SKM-1 (cell line): Measurements from ENCODE around the gene ST6GAL1.
A peak's percentile ranks its signal among the peaks of the same experiment; 100 is the strongest.

ENCODE experiments used
- DNase-seq: peaks from one replicate; lab custom pipeline; 2025; ENCODE audit not compliant: unreplicated experiment; lab: John Stamatoyannopoulos, UW

The ST6GAL1 gene

DNA sequence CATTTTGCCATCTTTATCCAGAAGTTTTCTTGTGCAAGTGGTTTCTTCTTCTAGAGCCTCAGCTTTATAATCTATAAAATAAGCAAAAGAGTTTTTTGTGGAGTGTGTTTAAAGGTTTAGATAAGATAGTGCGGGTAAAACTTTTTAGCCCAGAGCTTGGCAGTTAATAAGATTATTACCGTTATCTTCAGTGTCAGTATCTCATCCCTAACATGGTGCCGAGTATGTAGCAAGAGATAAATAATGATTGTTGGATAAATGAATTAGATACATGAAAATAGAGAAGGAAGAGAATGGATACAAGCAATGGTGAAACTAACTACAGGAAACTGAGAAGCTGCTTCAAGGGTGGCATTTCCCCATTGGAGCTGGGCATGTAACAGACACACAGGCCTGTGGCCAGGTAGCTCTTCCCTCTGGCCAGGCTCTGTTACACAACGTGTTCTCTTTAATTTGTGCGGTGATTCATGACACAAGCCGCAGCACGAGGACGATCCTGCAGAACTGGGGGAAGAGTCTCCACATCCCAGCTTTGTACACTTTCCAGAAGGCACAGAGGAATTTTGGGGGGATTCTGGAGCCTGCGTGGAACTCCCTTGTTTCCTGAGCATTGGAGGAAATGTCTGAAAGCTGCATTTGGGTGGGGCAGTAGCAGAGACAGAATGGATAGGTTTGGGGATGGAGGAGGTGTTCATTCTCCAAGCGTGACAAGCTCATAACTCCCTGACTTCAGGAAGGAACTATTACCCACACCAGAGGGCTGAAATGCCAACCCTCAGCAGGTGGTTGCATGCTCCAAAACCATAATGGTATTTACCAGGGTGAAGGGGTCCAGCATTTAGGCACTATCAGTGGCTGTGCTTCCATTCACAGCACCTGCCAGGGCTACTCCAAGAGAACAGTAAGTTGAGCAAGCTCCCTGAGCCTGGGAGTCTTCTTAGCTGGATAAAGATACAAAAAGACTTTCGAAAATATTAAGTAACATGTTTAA lies 14.2 kb upstream of the ST6GAL1 start:
- peak; percentile 70 for DNase-seq

DNA sequence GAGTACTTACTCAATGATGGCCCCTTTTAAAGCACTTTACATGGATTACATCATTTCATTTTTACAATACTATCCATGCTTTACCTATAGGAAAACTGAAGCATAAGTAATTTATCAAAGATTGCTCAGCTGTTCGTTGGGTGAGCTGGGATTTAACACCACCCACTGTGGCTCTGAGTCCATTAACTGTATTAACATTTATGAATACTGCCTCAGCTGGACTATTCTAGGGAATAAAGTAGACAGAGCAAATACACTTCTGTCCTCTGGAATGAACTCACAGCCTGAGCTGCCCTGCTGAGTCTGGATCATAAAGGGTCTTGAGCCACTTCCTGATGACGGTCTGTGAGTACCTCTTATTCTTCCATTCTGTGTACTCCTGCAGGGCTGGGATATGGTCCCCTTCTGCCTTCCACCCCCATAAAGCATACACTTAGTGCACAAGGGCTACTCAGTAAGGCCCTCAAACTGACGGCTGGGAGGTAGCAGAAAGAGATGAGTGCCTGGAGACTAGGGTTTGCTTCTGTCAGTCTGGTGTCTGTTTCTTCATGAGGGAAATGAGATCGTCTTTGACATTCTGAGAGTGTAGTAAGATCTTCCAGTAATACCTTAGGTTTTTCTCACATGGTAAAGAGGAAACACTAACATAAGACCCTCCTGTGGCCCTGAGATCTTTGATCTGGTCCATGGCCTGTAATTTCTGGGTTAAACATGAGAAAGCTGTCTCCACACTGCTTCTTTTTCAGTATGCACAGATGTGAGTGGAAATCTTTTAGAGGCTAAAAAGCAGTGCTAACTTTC lies 12.6 kb upstream of the ST6GAL1 start:
- DNase-seq = no peak

DNA sequence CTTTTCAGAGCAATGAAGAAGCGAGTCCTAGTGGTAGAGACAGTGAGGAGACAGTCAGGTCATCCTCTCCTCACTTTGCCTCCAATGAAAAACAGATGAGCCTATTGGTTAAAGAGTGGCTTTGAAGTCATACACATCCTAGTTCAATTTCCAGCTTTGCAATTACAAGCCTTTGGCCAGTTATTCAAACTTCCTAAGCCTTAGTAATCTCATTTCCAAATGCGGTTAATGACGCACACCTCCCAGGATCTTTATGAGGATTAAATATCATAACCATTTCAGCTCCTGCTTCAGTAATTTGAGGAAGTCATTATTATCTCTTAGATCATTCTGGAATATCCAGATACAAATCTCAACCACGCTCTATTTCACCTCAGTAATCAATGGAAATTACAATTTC lies 10.0 kb upstream of the ST6GAL1 start:
- no peak for DNase-seq

DNA sequence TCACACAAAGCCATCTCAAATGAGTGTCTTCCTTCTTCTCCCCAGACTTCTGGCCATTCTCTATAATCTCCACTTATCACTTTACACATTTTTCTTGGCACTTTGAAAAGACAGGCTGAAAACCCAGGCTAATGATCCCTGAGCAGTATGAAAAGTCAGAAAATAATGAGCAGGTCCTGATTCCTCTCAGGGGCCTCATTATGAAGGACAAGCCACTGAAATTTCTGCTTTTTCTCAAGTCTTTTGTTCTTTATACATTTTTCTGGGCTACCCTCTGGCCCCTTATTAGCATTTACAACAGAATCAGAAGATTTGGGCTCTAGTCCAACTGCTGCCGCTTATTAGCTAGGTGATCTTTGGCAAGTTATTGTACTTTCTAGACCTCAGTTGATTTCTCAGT lies 9.5 kb upstream of the ST6GAL1 start:
- no peak for DNase-seq

DNA sequence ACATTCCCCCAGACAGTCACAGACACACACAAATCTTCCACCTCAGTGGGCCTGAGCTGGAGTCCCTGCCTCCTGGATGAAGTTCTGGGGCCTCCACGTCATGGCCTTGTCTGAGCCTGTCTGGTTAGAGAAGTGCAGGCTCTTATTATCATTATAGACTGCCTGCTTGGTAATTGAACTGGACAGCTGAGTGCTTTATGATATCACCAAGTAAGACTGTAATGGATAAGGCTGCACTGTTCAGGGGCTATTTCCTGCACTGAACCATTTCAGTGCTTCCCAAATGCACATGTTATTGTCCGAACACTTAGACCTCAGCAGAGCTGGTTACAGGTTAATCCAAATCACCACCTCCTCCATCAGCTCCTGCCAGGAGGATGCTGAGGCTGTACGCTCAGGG lies 8.7 kb upstream of the ST6GAL1 start:
- DNase-seq = no peak

DNA sequence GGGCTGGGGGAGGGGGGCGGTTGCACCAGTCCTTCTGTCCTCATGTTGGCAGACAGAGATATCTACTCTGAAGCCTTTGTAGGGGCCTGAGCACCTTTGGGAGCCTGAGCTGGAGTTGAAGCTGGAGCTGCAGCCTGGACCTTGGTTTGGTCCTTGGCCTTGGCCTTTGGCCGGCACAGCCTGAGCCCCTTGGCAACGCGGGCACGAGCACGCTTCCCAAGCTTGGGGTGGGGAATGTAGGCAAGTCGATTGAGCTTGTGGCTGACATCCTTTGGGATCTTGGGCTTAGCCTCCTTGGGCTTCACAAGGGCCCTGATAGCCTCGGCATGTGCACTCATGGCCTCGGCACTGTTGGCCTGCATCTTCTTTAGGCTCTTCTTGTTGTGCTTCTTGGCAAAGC lies 8.1 kb upstream of the ST6GAL1 start:
- no peak for DNase-seq

DNA sequence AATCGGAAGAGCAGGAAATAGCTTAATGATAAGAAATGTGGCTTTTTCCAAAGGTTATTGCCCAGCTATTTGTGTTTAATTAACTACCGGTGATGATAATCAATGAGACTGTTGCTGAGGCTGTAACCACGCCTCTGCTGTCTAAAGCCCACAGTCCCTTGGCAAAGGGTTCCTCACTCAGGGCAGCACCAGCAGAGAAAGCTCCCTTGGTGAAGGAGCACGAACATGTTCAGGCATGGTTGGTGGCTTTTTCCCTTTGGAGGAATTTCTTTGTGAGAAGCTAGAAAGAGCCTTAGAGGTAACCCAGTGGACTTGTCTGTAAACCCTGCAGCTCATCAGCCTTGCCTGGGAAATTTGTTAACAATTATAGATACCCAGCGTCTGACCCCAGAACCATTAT lies 7.5 kb upstream of the ST6GAL1 start:
- DNase-seq = no peak

DNA sequence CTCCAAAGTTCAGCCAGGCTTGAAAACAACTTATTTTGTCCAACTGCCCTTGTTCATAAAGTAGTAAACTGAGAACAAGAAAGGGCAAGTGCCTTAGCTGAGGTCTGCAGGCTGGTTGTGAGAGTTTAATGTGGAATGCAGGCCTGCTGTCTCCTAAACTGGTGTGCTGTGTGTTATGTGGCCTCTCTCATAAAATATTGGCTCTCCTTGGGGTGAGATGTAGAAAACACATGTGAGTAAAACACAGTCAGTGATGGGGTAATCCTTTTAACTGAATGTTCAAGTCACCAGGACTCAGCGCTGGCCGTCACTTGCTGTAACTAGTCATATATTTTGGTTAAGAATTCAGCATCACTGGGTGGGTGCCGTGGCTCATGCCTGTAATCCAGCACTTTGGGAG lies 7.1 kb upstream of the ST6GAL1 start:
- DNase-seq = no peak

DNA sequence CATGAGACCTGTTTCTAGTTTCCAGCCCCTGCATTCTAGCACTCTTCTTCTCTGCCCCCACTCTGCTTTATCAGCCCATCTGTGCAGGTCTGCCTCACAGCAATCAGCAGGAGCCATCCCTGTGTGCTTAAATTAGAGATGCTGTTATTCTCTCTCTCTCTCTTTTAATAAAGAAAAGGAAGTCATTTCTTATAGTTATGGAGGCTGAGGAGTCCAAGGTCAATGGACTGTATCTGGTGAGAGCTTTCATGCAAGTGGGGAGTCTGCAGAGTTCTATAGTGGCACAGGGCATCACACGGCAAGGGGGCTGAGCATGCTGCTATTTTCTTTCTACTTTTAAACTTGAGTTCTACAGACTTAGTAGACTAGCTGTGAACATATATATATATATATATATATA lies 4.5 kb upstream of the ST6GAL1 start:
- DNase-seq = no peak

DNA sequence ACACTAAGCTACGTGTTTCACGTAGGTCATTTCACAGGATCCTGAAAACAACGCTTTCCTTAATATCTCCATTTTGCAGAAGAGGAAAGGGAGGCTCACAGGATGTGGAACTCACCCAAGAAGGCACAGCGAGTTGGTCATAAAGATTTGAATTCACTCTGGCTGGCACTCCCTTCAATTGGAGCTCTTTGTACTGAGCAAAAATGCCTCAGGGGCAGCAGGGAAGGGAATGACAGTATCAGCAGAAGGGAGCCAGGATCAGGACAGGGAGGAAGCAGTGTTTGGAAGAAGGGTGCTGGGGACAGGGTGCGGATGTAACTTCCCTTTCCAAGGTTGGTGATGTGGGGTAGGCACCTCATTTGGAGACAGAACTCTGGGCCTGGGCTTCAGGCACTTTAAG lies 1.1 kb upstream of the ST6GAL1 start:
- DNase-seq = no peak

DNA sequence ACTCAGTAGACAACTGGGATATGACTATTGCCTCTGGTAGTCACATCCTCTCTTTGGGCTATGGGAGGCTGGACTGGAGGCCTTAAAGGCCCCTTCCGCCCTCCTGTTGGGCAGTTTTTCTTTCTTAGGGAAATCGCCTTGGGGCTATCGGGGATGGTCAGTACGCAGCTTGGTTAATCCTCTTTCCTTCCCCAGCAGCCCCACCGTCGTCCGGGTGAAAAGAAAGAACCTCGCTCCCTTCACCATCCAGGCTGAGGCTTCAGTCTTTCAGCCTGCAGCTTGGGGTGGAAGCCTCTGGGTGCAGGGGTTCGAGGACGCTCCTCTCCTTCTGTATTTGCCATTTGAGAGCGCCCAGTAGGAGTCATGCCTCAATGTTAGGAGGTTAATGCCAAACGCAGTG lies 641 bp upstream of the ST6GAL1 start:
- no peak for DNase-seq

DNA sequence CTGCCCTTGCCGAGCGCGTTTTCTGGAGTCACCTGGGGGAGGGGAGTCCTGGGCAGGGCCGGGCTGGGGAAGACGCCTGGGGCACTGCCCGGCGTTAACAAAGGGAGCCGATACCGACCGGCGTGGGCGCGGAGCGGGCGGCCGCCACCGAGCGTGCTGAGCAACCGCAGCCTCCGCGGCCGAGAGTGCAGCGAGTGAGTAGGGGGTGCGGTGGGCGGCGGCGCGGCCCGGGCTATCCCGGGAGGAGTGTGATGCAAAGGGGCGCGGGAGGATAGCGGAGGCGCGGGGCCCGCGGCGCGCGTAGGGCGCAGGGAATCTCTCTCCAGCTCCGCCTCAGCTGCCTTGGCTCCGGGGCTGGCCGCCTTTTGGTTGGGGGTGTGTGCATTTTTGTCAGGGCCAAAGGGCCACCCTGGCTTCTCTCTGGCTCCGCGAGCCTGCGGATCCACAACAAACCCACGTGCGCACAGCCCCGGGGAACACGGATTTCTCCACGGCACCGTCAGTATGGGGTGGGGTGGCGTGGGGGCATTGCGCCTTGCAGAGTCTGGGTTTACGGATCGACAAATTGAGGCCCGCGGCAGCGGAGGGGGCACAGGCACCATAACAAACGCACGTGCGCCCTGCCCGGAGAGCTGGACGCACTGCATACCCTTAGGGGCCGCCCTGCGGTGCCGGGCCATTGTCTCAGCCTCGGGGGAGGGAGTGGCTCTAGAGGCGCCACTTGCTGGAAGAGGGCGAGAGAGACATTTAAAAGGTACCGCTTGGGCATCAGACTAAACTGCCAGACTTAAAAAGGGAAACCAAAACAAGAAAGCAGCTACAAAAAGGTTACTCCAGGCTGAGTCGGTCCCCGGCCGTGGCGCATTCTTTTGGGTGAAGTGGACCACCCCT lies 560 bp downstream of the ST6GAL1 start:
- DNase-seq = peak; percentile 49

DNA sequence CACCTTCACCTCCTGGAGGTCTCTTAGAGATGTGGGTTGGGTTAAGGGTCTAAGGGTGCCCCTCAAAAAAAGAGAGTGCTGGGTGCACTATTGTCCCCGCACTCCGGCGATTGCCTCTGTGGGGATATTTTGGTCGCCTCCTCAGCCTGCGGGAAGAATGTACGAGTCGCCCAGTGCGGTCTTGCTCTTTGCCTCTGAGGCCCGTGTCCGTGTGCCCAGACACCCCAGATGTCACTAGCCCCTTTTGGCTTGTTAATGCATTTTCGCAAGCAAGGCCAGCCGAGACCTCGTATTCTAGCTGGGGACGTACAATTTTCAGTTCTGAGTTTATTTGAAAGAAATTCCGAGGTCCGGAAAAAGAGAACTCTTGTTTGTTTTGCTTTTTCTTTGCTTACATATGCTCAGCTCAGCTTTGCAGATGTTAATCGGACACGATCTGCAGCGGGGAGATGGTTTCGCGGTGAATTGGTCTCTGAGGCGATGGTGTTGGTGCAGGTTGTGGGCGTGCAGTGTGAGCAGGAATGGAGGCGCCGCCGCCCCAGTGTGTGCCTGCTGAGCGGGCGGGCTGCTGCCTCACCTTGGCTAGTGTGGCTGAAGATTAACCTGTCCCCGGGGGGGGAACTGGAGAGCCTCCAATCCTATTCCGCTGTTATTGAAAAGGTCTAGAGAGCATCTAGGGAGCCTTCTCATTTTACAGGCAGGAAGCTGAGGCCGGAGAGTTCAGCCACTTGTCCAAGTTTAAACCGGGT lies 1.4 kb downstream of the ST6GAL1 start:
- no peak for DNase-seq

DNA sequence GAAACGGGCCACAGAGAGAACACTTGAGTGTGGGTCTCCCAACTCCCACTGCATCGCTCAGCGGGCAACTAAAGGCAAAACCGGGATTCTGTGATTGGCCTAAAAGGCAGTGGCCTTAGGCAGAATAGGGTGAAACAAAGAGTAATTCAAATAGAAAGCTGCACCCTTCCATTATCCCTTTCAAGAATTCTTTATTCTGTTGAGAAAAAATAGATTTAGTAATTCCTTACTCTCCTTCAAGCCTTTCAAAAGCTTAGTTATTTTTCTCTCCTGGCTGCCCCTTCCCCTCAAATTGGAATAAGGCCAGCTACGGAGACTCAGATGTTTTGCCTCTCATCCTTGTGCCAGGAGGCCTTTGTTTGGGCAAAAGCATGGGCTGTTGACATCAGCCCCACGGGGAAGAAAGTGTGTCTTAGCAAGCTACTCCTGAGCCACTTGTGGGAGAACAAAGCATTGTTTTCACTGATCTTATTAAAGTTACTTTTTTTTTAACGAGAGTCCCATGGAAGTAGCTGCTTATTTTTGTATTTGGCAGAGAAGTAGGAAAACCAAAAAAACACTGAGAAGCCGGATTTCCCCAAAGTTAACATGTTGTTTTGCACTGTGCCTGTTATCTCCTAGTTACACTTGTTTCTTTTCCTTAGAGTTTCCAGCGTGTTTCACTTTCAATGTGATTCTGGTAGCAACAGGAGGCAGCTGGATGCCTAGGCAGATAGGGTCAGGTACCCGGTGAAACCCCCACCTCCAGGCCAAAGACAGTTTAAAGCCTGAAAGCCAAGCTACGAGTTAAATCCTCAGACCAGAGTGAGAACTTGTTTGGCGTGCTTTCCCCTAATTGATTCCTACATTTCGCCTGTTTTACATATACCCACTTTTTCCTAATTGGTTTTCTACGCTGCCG lies 2.2 kb downstream of the ST6GAL1 start:
- no peak for DNase-seq

DNA sequence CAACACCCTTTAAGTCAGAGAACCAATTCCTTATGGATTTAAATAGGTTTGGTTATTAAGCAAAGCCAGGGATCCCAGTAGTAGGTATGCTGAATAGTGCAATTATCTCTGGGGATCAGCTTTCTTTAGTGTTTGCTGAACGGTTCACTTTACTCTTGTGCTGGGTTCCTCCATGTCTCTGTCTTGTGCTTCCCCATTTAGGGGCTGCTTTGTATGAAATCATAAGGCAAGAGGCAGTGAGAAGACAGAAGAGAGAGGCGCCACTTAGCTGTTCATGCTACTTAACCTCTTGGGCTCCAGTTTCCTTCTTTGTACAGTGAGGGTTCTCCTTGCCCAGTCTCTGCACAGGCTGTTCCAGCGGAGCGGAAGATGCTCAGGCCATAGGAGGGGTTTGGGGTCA lies 3.5 kb downstream of the ST6GAL1 start:
- peak; percentile 44 for DNase-seq

DNA sequence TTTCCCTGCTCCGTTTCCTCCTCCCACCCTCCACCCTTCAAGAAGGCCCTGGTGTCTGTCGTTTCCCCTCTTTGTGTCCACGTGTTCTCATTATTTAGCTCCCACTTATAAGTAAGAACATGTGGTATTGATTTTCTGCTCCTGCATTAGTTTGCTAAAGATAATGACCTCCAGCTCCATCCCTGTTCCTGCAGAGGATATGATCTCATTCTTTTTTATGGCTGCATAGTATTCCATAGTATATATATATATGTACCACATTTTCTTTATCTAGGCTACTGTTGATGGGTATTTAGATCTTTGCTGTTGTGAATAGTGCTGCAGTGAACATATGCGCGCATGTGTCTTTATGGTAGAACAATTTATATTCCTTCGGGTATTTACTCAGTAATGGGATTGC lies 4.8 kb downstream of the ST6GAL1 start:
- no peak for DNase-seq

DNA sequence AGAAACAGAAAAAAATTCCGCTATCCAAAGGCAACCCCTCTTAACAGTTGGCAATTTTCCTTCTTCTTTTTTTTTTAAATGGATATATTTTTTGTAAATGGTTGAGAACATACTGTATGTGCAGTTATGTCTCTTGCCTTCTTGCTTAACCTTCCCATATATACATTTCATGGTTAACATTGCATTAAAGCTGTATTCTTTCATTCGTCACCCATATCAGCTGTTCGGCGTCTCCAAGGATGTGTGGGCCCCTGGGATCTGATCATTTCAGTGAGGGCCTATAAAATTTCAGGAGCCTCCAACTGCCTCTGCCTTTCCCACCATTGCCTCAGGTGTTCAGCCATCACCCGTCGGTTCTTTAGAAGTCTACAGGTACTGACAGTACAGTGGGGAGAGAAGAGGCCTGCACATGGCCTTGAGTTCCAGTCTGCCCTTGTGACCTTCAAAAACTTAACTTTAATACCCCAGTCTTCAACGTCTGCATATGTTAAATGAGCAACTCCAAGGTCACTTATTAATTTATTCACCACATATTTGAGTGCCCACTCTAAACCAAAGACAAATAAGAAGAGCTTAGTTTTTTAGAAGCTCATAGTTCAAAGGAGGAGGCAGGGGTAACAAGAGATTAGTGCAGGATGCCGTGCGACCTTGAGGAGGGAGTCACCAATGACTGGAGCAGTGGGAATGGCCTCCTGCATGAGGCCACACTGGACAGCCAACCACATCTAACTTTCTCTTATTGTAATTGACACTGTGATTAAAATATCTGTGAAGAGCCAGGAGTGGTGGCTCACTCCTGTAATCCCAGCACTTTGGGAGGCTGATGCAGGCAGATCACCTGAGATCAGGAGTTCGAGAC lies 6.9 kb downstream of the ST6GAL1 start:
- DNase-seq = no peak

DNA sequence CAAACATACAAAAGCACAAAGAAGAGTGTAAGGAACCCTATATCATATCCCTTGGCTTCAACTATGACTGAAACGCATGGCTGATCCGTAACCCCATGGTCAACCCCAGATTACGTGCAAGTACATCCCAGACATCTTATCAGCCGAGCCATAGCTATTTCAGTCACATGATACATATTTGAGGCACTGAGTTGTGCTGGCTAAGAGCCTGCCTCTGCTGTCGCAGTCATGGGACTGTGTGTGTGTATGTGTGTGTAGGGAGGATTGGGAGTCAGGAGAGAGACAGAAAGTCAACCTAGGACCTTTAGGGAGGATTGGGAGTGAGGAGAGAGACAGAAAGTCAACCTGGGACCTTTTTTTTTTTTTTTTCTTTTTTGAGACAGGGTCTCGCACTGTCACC lies 8.4 kb downstream of the ST6GAL1 start:
- no peak for DNase-seq

DNA sequence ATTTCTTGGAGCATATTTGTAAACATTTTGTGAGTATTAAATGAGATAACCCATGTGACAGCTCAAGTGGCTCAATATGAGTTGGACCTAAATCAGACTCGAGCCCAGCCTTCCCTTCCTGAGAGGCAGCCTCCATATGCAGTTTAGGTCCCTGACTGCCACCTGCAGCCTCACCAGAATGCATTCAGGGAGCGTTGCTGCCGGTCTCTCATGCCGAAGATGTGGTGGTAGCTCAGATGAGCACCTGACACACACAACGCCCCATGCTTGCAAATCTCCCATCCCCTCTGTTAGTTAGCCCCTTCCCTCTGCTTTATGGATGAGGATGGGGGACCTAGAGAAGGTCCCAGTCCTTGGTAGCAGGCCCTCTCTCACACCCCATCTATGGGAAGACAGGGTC lies 9.2 kb downstream of the ST6GAL1 start:
- no peak for DNase-seq
